Measurements from ENCODE around the gene ELL. TPM values are rescaled to one million over a fixed set of nuclear protein-coding genes. Genes with fewer than 3 reads are reported as not detected.
A peak's percentile ranks its signal among the peaks of the same experiment; 100 is the strongest.

ELL gene
- total and polyA plus RNA-seq, 9 donors = 1.6 to 22.3 (median 17.0) TPM

- peak overlapping the region in 1 of 2 donors; percentile 7 for H3K27ac ChIP-seq
- no peaks in the 10 kb centered on the region for H3K36me3 ChIP-seq
- H3K27me3 ChIP-seq = no peaks in the 10 kb centered on the region
- no peak overlapping the region for H3K4me3 ChIP-seq
- 29 to 41% (median 33%) methylated on average over 7 of the region's 7 CpGs for WGBS, 3 donors
- no peak for TF ChIP-seq POLR2A (IDR thresholded peaks at IDR 0.05)
- TF ChIP-seq CTCF (IDR thresholded peaks at IDR 0.05) = no peak
- no peak for TF ChIP-seq EP300 (IDR thresholded peaks at IDR 0.05)
- intact Hi-C loops (cut with DNase I) = no loop called here
- H3K4me1 ChIP-seq (ENCODE audit: insufficient read depth) = peaks cover 38% of the 10 kb centered on the region
- DNase-seq = no peak
- no peaks in the 10 kb centered on the region for H3K9me3 ChIP-seq
These were observed 21.5 kb downstream of the ELL start for GRCh38 chr19:18500376-18500775.

GRCh38 chr19:18499055-18499775, 22.7 kb downstream of the ELL start:
- DNase-seq = no peak
- Histone ChIP-seq H3K4me1 (ENCODE audit: insufficient read depth) (peaks cover 44% of the 10 kb centered on the region), H3K27me3 (no peaks in the 10 kb centered on the region), H3K27ac (no peak overlapping the region), H3K4me3 (no peak overlapping the region), H3K36me3 (no peaks in the 10 kb centered on the region), H3K9me3 (no peaks in the 10 kb centered on the region)
- 61 to 76% (median 70%) methylated on average over 7 of the region's 7 CpGs for WGBS, 3 donors
- intact Hi-C loops (cut with DNase I) = no loop called here
- TF ChIP-seq CTCF (IDR thresholded peaks at IDR 0.05) = no peak
- TF ChIP-seq EP300 (IDR thresholded peaks at IDR 0.05) = no peak
- no peak for TF ChIP-seq POLR2A (IDR thresholded peaks at IDR 0.05)

- Histone ChIP-seq H3K4me1 (ENCODE audit: insufficient read depth) (peaks cover 50% of the 10 kb centered on the region), H3K27ac (no peak overlapping the region), H3K27me3 (no peaks in the 10 kb centered on the region), H3K9me3 (no peaks in the 10 kb centered on the region), H3K36me3 (no peaks in the 10 kb centered on the region), H3K4me3 (no peak overlapping the region)
- no peak for DNase-seq
- TF ChIP-seq EP300 (IDR thresholded peaks at IDR 0.05) (no peak), POLR2A (IDR thresholded peaks at IDR 0.05) (no peak), CTCF (IDR thresholded peaks at IDR 0.05) (no peak)
- WGBS, 3 donors = 86 to 89% (median 88%) methylated on average over 4 of the region's 4 CpGs
- intact Hi-C loops (cut with DNase I) = no loop called here
These were observed 25.0 kb downstream of the ELL start for GRCh38 chr19:18496980-18497256.

- 78 to 81% (median 80%) methylated on average over 11 of the region's 11 CpGs for whole genome bisulfite sequencing, 3 donors
- peaks cover 49% of the 10 kb centered on the region for H3K4me1 ChIP-seq (ENCODE audit: insufficient read depth)
- H3K9me3 ChIP-seq = no peaks in the 10 kb centered on the region
- H3K4me3 ChIP-seq = no peak overlapping the region
- no peak for DNase-seq
- H3K27ac ChIP-seq = no peak overlapping the region
- intact Hi-C loops (cut with DNase I) = no loop called here
- TF ChIP-seq POLR2A (IDR thresholded peaks at IDR 0.05) (no peak), CTCF (IDR thresholded peaks at IDR 0.05) (no peak), EP300 (IDR thresholded peaks at IDR 0.05) (no peak)
- H3K36me3 ChIP-seq = no peaks in the 10 kb centered on the region
- H3K27me3 ChIP-seq = no peaks in the 10 kb centered on the region
These were observed 25.5 kb downstream of the ELL start for GRCh38 chr19:18496167-18496979.

Measured in ovary (tissue), 9 donors.